K562 (cell line): ENCODE measurements around the gene UBE2M. TPM values are rescaled to one million over a fixed set of nuclear protein-coding genes. Genes with fewer than 3 reads are reported as not detected.

Source experiments
- ADNP ChIP-seq: fragments of 200-800 bp; sonication (Bioruptor generic); IDR thresholded peaks from 2 replicates; pipeline ENCODE4 v1.6.1; 2016; ENCODE audit warnings: missing genetic modification characterization, missing compliant biosample characterization
- BRF1 ChIP-seq: IDR thresholded peaks from 3 replicates; pipeline ENCODE4 v1.6.1; 2011; ENCODE audit warnings: borderline replicate concordance, mild to moderate bottlenecking; ENCODE audit not compliant: insufficient read length; ENCODE audit errors: extremely low read depth
- C11orf30 ChIP-seq: fragments of 450-650 bp; IDR thresholded peaks from 2 replicates; pipeline ENCODE4 v1.6.1; 2016; ENCODE audit warnings: low read depth, mild to moderate bottlenecking
- CREBBP ChIP-seq: IDR thresholded peaks from one replicate; pipeline ENCODE4 v1.6.1; 2012; ENCODE audit warnings: low read depth, mild to moderate bottlenecking, control low read depth, inconsistent platforms, low read length
- CREM ChIP-seq: IDR thresholded peaks from 2 replicates; pipeline ENCODE4 v1.6.1; 2014; ENCODE audit warnings: antibody characterized with exemption, low read depth
- GATA2 ChIP-seq: sonication (generic); formaldehyde crosslinking; IDR thresholded peaks from 2 replicates; pipeline ENCODE4 v1.4.0; 2020; ENCODE audit warnings: mild to moderate bottlenecking, missing genetic modification reagents
- ID3 ChIP-seq, 2 experiments: fragments of 250-450 bp in 1 of 2; fragments of 450-650 bp in 1 of 2; sonication (Bioruptor Pico) in 1 of 2; IDR thresholded peaks; 2 replicates each; pipeline versions ENCODE4 v1.6.1 to v1.8.0; 2016 to 2021; ENCODE audit warnings: mild to moderate bottlenecking in 2 of 2, moderate library complexity in 2 of 2, missing compliant biosample characterization in 1 of 2, missing genetic modification characterization in 1 of 2
- KAT8 ChIP-seq: fragments of 450-650 bp; IDR thresholded peaks from 2 replicates; pipeline ENCODE4 v1.6.1; 2016; ENCODE audit warnings: low read depth, mild to moderate bottlenecking
- MXD1 ChIP-seq: fragments of 250-450 bp; sonication (Bioruptor Pico); IDR thresholded peaks from 2 replicates; pipeline ENCODE4 v1.8.0; 2021; ENCODE audit warnings: borderline replicate concordance, mild to moderate bottlenecking, moderate library complexity; ENCODE audit not compliant: poor library complexity, severe bottlenecking
- NR2C1 ChIP-seq, 2 experiments: fragments of 450-650 bp; IDR thresholded peaks; 2 replicates each; pipeline ENCODE4 v1.6.1; 2017; ENCODE audit warnings: mild to moderate bottlenecking in 2 of 2, antibody characterized with exemption in 1 of 2, inconsistent platforms in 1 of 2, missing compliant biosample characterization in 1 of 2, missing genetic modification characterization in 1 of 2
- POLR2H ChIP-seq: IDR thresholded peaks from 2 replicates; pipeline ENCODE4 v1.6.1; 2016; ENCODE audit warnings: missing genetic modification characterization, low read depth, mild to moderate bottlenecking, control low read depth, missing compliant biosample characterization, moderate library complexity
- SP1 ChIP-seq: sonication (generic); formaldehyde crosslinking; IDR thresholded peaks from 2 replicates; pipeline ENCODE4 v1.8.1; 2022; ENCODE audit warnings: mild to moderate bottlenecking, missing genetic modification reagents
- SRSF1 ChIP-seq: fragments of 200-400 bp; formaldehyde crosslinking; IDR thresholded peaks from 2 replicates; pipeline ENCODE4 v1.6.1; 2017; ENCODE audit warnings: mild to moderate bottlenecking, low read depth, low read length, moderate library complexity
- WHSC1 ChIP-seq: IDR thresholded peaks from one replicate; pipeline ENCODE4 v1.6.1; 2012; ENCODE audit warnings: low read length, control low read depth, inconsistent platforms
- ZBTB43 ChIP-seq: sonication (generic); formaldehyde crosslinking; IDR thresholded peaks from 2 replicates; pipeline ENCODE4 v1.8.0; 2023; ENCODE audit warnings: mild to moderate bottlenecking, missing genetic modification reagents
- ZNF431 ChIP-seq: sonication (generic); formaldehyde crosslinking; IDR thresholded peaks from 2 replicates; pipeline ENCODE4 v1.8.0; 2022; ENCODE audit warnings: mild to moderate bottlenecking, missing genetic modification reagents
- ZNF445 ChIP-seq: fragments of 250-450 bp; sonication (Bioruptor Pico); IDR thresholded peaks from 2 replicates; pipeline ENCODE4 v1.4.0; 2020; ENCODE audit warnings: low read depth, mild to moderate bottlenecking, moderate library complexity
- ZNF449 ChIP-seq: fragments of 250-450 bp; sonication (Bioruptor Pico); IDR thresholded peaks from 2 replicates; pipeline ENCODE4 v1.8.0; 2022; ENCODE audit warnings: moderate library complexity, mild to moderate bottlenecking, inconsistent platforms
- polyA plus RNA-seq, 8 experiments: library from polyadenylated mRNA; depleted of rRNA in 4 of 8; stranded (reverse) in 5 of 8; unstranded in 3 of 8; fragments of >200 nt; fragmentation: Nextera tagmentation in 2 of 8; fragmentation: Illumina TruSeq in 1 of 8; extraction: Ambion mirVana in 2 of 8; extraction: Trizol in 1 of 8; gene quantifications; 2 replicates each; pipeline versions ENCODE4 v1.2.1 to v1.2.3, GENCODE V29; 2011 to 2014; ENCODE audit warnings: inconsistent platforms in 1 of 8, missing spikeins in 1 of 8
- total RNA-seq, 7 experiments: library from RNA; depleted of rRNA in 6 of 7; stranded (reverse); fragments of >200 nt in 6 of 7; fragmentation: Illumina TruSeq in 2 of 7; extraction: Trizol in 2 of 7; gene quantifications; 2 replicates each; pipeline versions ENCODE4 v1.2.1 to v1.2.3, GENCODE V29; 2011 to 2021; ENCODE audit warnings: low replicate concordance in 1 of 7
- TF ChIP-seq, protein P1 (sequence below), 2 experiments: IDR thresholded peaks; 2 replicates each; pipeline ENCODE4 v1.6.1; 2011; ENCODE audit warnings: borderline replicate concordance in 1 of 2, control low read depth in 1 of 2, low read depth in 1 of 2, low read length in 1 of 2, mild to moderate bottlenecking in 1 of 2, mixed read lengths in 1 of 2, moderate library complexity in 1 of 2; ENCODE audit not compliant: insufficient read depth in 1 of 2, insufficient read length in 1 of 2, poor library complexity in 1 of 2, severe bottlenecking in 1 of 2; ENCODE audit errors: extremely low read depth in 1 of 2
- TF ChIP-seq, protein P2 (sequence below): fragments of 250-450 bp; sonication (Bioruptor Pico); IDR thresholded peaks from 2 replicates; pipeline ENCODE4 v1.8.0; 2021; ENCODE audit warnings: mild to moderate bottlenecking, moderate library complexity

Gene UBE2M
- total and polyA plus RNA-seq, 9 of the 15 experiments (the other 6 are each of a cell fraction or from before 2014, with no cell fraction given) = 0.92 to 163 (median 85.7) TPM

GRCh38 chr19:58543826-58544590 lies 14.4 kb downstream of the UBE2M start, which contains the start of gene TRIM28 (continued):
- TF ChIP-seq, protein P1, sequence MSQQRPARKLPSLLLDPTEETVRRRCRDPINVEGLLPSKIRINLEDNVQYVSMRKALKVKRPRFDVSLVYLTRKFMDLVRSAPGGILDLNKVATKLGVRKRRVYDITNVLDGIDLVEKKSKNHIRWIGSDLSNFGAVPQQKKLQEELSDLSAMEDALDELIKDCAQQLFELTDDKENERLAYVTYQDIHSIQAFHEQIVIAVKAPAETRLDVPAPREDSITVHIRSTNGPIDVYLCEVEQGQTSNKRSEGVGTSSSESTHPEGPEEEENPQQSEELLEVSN (IDR thresholded peaks at IDR 0.05; ENCODE audit: borderline replicate concordance in 1 of 2, extremely low read depth in 1 of 2, insufficient read depth in 1 of 2, insufficient read length in 1 of 2, low read depth in 1 of 2, low read length in 1 of 2, poor library complexity in 1 of 2, severe bottlenecking in 1 of 2) = peak in 1 of 2 experiments; percentile 87
- no peak for TF ChIP-seq ZNF449 (CRISPR knock-in tag)
- TF ChIP-seq ADNP (tag) = no peak
- TF ChIP-seq CREBBP = no peak
- TF ChIP-seq CREM = peak; percentile 95
- TF ChIP-seq, protein P2, sequence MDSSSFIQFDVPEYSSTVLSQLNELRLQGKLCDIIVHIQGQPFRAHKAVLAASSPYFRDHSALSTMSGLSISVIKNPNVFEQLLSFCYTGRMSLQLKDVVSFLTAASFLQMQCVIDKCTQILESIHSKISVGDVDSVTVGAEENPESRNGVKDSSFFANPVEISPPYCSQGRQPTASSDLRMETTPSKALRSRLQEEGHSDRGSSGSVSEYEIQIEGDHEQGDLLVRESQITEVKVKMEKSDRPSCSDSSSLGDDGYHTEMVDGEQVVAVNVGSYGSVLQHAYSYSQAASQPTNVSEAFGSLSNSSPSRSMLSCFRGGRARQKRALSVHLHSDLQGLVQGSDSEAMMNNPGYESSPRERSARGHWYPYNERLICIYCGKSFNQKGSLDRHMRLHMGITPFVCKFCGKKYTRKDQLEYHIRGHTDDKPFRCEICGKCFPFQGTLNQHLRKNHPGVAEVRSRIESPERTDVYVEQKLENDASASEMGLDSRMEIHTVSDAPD (CRISPR knock-in tag) = no peak
- TF ChIP-seq C11orf30 = peak; percentile 36; the same call in 1 of the 2 replicates
- TF ChIP-seq SP1 = peak; percentile 93
- no peak for TF ChIP-seq ZNF445 (CRISPR knock-in tag)
- no peak for TF ChIP-seq ZBTB43 (CRISPR knock-in tag)
- TF ChIP-seq BRF1 = no peak
- TF ChIP-seq GATA2 (CRISPR knock-in tag) = no peak
- TF ChIP-seq WHSC1 = no peak
- TF ChIP-seq ZNF431 (CRISPR knock-in tag) = no peak
- TF ChIP-seq ID3 (CRISPR knock-in tag; IDR thresholded peaks at IDR 0.05) = no peak
- TF ChIP-seq ID3 (tag; IDR thresholded peaks at IDR 0.05) = 0 out of 2 replicates have a peak, but pooled peaks have one; percentile 30
- TF ChIP-seq POLR2H (tag) = peak; percentile 95
- no peak for TF ChIP-seq KAT8
- no peak for TF ChIP-seq MXD1
- no peak for TF ChIP-seq SRSF1
- TF ChIP-seq NR2C1 (IDR thresholded peaks at IDR 0.05) = no peak
- TF ChIP-seq NR2C1 (tag; IDR thresholded peaks at IDR 0.05) = no peak
